Astrocyte (in vitro differentiated cells and primary cell): ENCODE data around the gene ENKD1. TPM values are rescaled to one million over a fixed set of nuclear protein-coding genes. Genes with fewer than 3 reads are reported as not detected.

Experiments used
- DNase-seq: peaks from one replicate; pipeline ENCODE4 v3.0.0-alpha.2; 2010; ENCODE audit warnings: low read depth
- FAIRE-seq: peaks from 2 replicates; lab custom pipeline; 2011; peaks lifted over from hg19 to GRCh38; lab: Jason Lieb, UNC
- H2AFZ ChIP-seq: 2 replicates; pipeline ENCODE4 v1.6.0; 2012; ENCODE audit warnings: low read depth, low read length, inconsistent platforms
- H3K27ac ChIP-seq: 2 replicates; pipeline ENCODE4 v1.5.1; 2011; ENCODE audit warnings: low read depth, low read length, inconsistent platforms
- H3K27me3 ChIP-seq: 2 replicates; pipeline ENCODE4 v1.6.0; 2011; ENCODE audit warnings: low read length, inconsistent platforms; ENCODE audit not compliant: insufficient read depth
- H3K36me3 ChIP-seq: 2 replicates; pipeline ENCODE4 v1.5.1; 2011; ENCODE audit warnings: low read length, inconsistent platforms; ENCODE audit not compliant: insufficient read depth
- H3K4me1 ChIP-seq: 2 replicates; pipeline ENCODE4 v1.5.1; 2011; ENCODE audit warnings: low read length, inconsistent platforms; ENCODE audit not compliant: insufficient read depth
- H3K4me2 ChIP-seq: 2 replicates; pipeline ENCODE4 v1.6.0; 2012; ENCODE audit warnings: low read length, inconsistent platforms
- H3K4me3 ChIP-seq: 2 replicates; pipeline ENCODE4 v1.5.1; 2011; ENCODE audit warnings: low read depth, mild to moderate bottlenecking, low read length, inconsistent platforms; ENCODE audit not compliant: insufficient read depth
- H3K79me2 ChIP-seq: 2 replicates; pipeline ENCODE4 v1.6.0; 2012; ENCODE audit warnings: mild to moderate bottlenecking, low read length, inconsistent platforms; ENCODE audit not compliant: insufficient read depth
- H3K9ac ChIP-seq: 2 replicates; pipeline ENCODE4 v1.6.0; 2012; ENCODE audit warnings: mild to moderate bottlenecking, low read length, inconsistent platforms
- H3K9me3 ChIP-seq: 2 replicates; pipeline ENCODE4 v1.5.1; 2012; ENCODE audit warnings: low read depth, mild to moderate bottlenecking, low read length, inconsistent platforms; ENCODE audit not compliant: insufficient read depth
- H4K20me1 ChIP-seq: 2 replicates; pipeline ENCODE4 v1.6.0; 2012; ENCODE audit warnings: low read length, inconsistent platforms; ENCODE audit not compliant: insufficient read depth
- H3K27ac Mint-ChIP-seq: one replicate; pipeline ENCODE4 v1.8.0; 2021; ENCODE audit warnings: mild to moderate bottlenecking, mixed read lengths; ENCODE audit not compliant: unreplicated experiment
- H3K27me3 Mint-ChIP-seq: one replicate; pipeline ENCODE4 v1.8.0; 2021; ENCODE audit warnings: low read depth, mixed read lengths; ENCODE audit not compliant: unreplicated experiment
- H3K36me3 Mint-ChIP-seq: one replicate; pipeline ENCODE4 v1.8.0; 2021; ENCODE audit warnings: low read depth, mixed read lengths; ENCODE audit not compliant: unreplicated experiment
- H3K4me1 Mint-ChIP-seq: one replicate; pipeline ENCODE4 v1.8.0; 2021; ENCODE audit warnings: low read depth, mixed read lengths; ENCODE audit not compliant: unreplicated experiment
- H3K4me3 Mint-ChIP-seq: one replicate; pipeline ENCODE4 v1.8.0; 2021; ENCODE audit warnings: mild to moderate bottlenecking, moderate library complexity, mixed read lengths; ENCODE audit not compliant: unreplicated experiment
- H3K9me3 Mint-ChIP-seq: one replicate; pipeline ENCODE4 v1.8.0; 2021; ENCODE audit warnings: mild to moderate bottlenecking, mixed read lengths; ENCODE audit not compliant: unreplicated experiment
- EZH2 ChIP-seq: IDR thresholded peaks from 2 replicates; pipeline ENCODE4 v1.6.1; 2012; ENCODE audit warnings: mild to moderate bottlenecking, low read length, inconsistent platforms; ENCODE audit not compliant: insufficient read depth
- total RNA-seq: library from RNA; stranded (reverse); gene quantifications from 2 replicates; pipeline ENCODE4 v1.2.1, GENCODE V29; 2021
- TF ChIP-seq, protein P1 (sequence below): IDR thresholded peaks from 2 replicates; pipeline ENCODE4 v1.5.1; 2011; ENCODE audit warnings: low read depth, mild to moderate bottlenecking, inconsistent platforms, low read length, moderate library complexity; ENCODE audit not compliant: insufficient read depth

ENKD1 gene
- total RNA-seq, 1 donor from 2014 or later = 8.5 TPM

GRCh38 chr16:67632415-67633172, 34.0 kb downstream of the ENKD1 start:
- no peak overlapping the region for H3K27ac ChIP-seq
- Mint-ChIP-seq H3K36me3 (peaks cover 10% of the 10 kb centered on the region), H3K4me1 (no peaks in the 10 kb centered on the region), H3K9me3 (no peaks in the 10 kb centered on the region), H3K27me3 (no peaks in the 10 kb centered on the region), H3K27ac (no peak overlapping the region), H3K4me3 (no peak overlapping the region)
- H3K79me2 ChIP-seq = no peaks in the 10 kb centered on the region
- H3K4me2 ChIP-seq = no peak overlapping the region
- H2AFZ ChIP-seq = no peak overlapping the region
- no peaks in the 10 kb centered on the region for H3K9me3 ChIP-seq
- H3K4me1 ChIP-seq = no peaks in the 10 kb centered on the region
- DNase-seq (no peak), FAIRE-seq (no peak)
- no peak overlapping the region for H3K4me3 ChIP-seq
- H3K36me3 ChIP-seq = peaks cover 39% of the 10 kb centered on the region
- no peaks in the 10 kb centered on the region for H3K27me3 ChIP-seq
- peaks cover 34% of the 10 kb centered on the region for H4K20me1 ChIP-seq
- H3K9ac ChIP-seq = no peak overlapping the region
- no peak for TF ChIP-seq EZH2
- TF ChIP-seq, protein P1, sequence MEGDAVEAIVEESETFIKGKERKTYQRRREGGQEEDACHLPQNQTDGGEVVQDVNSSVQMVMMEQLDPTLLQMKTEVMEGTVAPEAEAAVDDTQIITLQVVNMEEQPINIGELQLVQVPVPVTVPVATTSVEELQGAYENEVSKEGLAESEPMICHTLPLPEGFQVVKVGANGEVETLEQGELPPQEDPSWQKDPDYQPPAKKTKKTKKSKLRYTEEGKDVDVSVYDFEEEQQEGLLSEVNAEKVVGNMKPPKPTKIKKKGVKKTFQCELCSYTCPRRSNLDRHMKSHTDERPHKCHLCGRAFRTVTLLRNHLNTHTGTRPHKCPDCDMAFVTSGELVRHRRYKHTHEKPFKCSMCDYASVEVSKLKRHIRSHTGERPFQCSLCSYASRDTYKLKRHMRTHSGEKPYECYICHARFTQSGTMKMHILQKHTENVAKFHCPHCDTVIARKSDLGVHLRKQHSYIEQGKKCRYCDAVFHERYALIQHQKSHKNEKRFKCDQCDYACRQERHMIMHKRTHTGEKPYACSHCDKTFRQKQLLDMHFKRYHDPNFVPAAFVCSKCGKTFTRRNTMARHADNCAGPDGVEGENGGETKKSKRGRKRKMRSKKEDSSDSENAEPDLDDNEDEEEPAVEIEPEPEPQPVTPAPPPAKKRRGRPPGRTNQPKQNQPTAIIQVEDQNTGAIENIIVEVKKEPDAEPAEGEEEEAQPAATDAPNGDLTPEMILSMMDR = no peak

DNA sequence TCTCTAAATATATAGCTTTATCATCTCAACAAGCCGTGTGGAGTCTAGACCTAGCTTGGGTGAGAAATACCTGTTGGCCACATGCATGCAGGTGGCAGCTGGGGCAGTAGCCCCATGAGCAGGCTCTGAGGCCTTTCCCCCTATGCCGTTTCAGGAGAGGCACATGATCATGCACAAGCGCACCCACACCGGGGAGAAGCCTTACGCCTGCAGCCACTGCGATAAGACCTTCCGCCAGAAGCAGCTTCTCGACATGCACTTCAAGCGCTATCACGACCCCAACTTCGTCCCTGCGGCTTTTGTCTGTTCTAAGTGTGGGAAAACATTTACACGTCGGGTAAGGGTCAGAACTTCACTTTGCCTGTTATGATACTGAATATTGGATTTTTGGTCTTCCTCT, 38.3 kb downstream of the ENKD1 start:
- Histone ChIP-seq H3K27ac (no peak overlapping the region), H2AFZ (no peak overlapping the region), H3K79me2 (no peaks in the 10 kb centered on the region), H3K9ac (no peak overlapping the region), H4K20me1 (peaks cover 19% of the 10 kb centered on the region), H3K4me1 (no peaks in the 10 kb centered on the region), H3K9me3 (no peaks in the 10 kb centered on the region), H3K4me3 (no peak overlapping the region), H3K27me3 (no peaks in the 10 kb centered on the region), H3K4me2 (no peak overlapping the region), H3K36me3 (peaks cover 44% of the 10 kb centered on the region)
- no peaks in the 10 kb centered on the region for H3K27me3 Mint-ChIP-seq
- FAIRE-seq (no peak), DNase-seq (no peak)
- H3K9me3 Mint-ChIP-seq = no peaks in the 10 kb centered on the region
- no peak overlapping the region for H3K27ac Mint-ChIP-seq
- H3K4me1 Mint-ChIP-seq = no peaks in the 10 kb centered on the region
- TF ChIP-seq EZH2 = no peak
- TF ChIP-seq, protein P1 = no peak
- H3K4me3 Mint-ChIP-seq = no peak overlapping the region
- peaks cover 4% of the 10 kb centered on the region for H3K36me3 Mint-ChIP-seq

DNA sequence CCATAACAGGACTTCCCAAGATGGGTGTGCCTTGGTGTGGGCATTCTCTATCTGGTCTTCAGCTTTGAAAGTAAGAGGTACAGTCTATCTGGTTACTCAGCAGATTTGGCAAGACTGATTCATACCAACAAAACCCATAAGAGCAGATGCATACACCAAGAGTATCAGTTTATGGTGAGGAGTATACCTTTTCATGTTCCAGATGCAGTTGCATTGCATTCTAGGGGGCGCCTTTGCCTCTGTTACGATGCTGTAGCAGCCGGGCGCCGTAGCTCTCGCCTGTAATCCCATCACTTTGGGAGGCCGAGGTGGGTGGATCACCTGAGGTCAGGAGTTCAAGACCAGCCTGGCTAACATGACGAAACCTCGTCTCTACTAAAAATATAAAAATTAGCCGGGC, 52.7 kb downstream of the ENKD1 start:
- Mint-ChIP-seq H3K4me3 (no peak overlapping the region), H3K27ac (no peak overlapping the region), H3K4me1 (no peaks in the 10 kb centered on the region), H3K9me3 (no peaks in the 10 kb centered on the region), H3K27me3 (no peaks in the 10 kb centered on the region), H3K36me3 (peaks cover 16% of the 10 kb centered on the region)
- no peaks in the 10 kb centered on the region for H3K4me1 ChIP-seq
- H3K79me2 ChIP-seq = peaks cover 11% of the 10 kb centered on the region
- no peak overlapping the region for H3K9ac ChIP-seq
- no peak overlapping the region for H3K27ac ChIP-seq
- no peak overlapping the region for H2AFZ ChIP-seq
- H3K4me2 ChIP-seq = no peak overlapping the region
- FAIRE-seq (no peak), DNase-seq (no peak)
- no peaks in the 10 kb centered on the region for H3K27me3 ChIP-seq
- peaks cover 18% of the 10 kb centered on the region for H4K20me1 ChIP-seq
- no peaks in the 10 kb centered on the region for H3K9me3 ChIP-seq
- peaks cover 17% of the 10 kb centered on the region for H3K36me3 ChIP-seq
- no peak overlapping the region for H3K4me3 ChIP-seq
- TF ChIP-seq EZH2 = no peak
- TF ChIP-seq, protein P1 = no peak
